ENCODE measurements around the gene MTNR1A. TPM values are rescaled to one million over a fixed set of nuclear protein-coding genes. Genes with fewer than 3 reads are reported as not detected.

Gene MTNR1A
- total RNA-seq, 1 donor from 2014 or later: not detected

DNA sequence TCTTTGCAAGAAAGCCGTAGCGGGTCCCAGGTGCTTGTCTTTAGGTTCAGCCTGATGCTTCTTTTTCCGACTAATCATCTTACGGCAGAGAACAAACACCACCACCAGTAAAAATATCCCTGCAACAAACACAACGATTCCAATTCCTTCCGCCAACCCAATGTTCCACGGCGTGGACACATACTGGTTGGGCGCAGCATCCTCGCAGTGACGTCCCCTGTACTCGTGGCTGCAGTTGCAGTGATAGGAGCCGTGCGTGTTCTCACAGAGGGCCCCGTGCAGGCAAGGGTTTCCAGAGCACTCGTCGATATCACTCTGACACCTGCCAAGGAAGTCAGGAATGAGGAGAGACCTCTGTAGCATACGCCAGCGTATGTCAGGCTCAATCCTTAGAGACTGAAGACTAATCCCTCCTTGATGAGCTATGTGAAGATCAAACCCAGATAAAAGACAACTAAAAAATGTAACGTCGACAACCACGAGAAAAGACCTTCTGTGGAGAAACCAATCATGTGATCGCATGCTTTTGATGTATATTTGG lies 41.6 kb upstream of the MTNR1A start:
- DNase-seq: no peak
- peaks cover 89% of the 10 kb centered on the region for H3K36me3 ChIP-seq

DNA sequence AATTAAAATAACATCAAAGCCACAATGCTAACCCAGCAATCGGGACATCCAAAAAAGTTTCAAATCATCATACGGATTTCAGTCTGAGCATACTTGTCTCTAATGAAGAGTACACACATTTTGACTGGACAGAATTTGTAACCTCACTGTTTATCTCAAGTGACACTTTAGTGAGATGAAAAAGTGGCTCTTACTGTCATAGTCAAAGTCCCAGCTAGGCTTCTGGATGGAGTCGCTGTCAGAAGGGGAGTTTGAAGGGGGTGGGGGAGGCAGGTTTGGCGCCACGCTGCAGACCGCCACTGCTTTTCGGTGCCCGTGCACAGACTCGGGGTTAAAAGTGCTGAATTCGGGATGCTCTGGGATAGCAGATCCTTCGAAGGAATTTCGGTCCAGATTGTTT lies 41.0 kb upstream of the MTNR1A start:
- no peak for DNase-seq
- H3K4me1 ChIP-seq: no peaks in the 10 kb centered on the region
- no peaks in the 10 kb centered on the region for H3K9me3 ChIP-seq (replicated peaks)
- no peak overlapping the region for H3K4me3 ChIP-seq
- peaks cover 88% of the 10 kb centered on the region for H3K36me3 ChIP-seq
- H3K27ac ChIP-seq (replicated peaks): no peak overlapping the region
- H3K27me3 ChIP-seq (ENCODE audit: low read depth): no peaks in the 10 kb centered on the region
- TF ChIP-seq, protein P1, sequence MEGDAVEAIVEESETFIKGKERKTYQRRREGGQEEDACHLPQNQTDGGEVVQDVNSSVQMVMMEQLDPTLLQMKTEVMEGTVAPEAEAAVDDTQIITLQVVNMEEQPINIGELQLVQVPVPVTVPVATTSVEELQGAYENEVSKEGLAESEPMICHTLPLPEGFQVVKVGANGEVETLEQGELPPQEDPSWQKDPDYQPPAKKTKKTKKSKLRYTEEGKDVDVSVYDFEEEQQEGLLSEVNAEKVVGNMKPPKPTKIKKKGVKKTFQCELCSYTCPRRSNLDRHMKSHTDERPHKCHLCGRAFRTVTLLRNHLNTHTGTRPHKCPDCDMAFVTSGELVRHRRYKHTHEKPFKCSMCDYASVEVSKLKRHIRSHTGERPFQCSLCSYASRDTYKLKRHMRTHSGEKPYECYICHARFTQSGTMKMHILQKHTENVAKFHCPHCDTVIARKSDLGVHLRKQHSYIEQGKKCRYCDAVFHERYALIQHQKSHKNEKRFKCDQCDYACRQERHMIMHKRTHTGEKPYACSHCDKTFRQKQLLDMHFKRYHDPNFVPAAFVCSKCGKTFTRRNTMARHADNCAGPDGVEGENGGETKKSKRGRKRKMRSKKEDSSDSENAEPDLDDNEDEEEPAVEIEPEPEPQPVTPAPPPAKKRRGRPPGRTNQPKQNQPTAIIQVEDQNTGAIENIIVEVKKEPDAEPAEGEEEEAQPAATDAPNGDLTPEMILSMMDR (IDR thresholded peaks at IDR 0.05; ENCODE audit: borderline replicate concordance): no peak
- intact Hi-C loops (cut with micrococcal nuclease): no loop called here

More for the DNA sequence above, 41.6 kb upstream of the MTNR1A start:
- no peaks in the 10 kb centered on the region for H3K9me3 ChIP-seq (replicated peaks)
- no peak overlapping the region for H3K4me3 ChIP-seq
- intact Hi-C loops (cut with micrococcal nuclease): no loop called here
- no peak overlapping the region for H3K27ac ChIP-seq (replicated peaks)
- TF ChIP-seq, protein P1 (IDR thresholded peaks at IDR 0.05; ENCODE audit: borderline replicate concordance): no peak
- H3K4me1 ChIP-seq: no peaks in the 10 kb centered on the region
- H3K27me3 ChIP-seq (ENCODE audit: low read depth): no peaks in the 10 kb centered on the region

DNA sequence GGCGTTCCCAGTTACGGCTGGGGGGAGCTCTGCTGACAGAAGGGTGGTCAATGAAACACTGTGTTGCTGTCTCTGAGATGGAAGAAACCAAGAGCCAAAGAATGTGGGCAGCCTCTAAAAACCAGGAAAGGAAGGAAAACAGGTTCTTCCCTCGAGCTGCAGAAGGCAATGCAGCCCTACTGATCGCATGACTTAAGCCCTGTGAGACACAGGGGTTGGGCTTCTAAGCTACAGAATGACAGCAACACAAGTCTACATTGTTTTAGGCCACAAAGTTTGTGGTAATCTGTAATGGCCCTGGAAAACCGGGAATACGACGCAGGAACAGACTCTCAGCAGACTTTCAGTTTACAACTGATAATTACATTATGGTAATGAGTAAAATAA lies 38.2 kb upstream of the MTNR1A start:
- Histone ChIP-seq H3K4me1 (no peaks in the 10 kb centered on the region), H3K9me3 (replicated peaks) (no peaks in the 10 kb centered on the region), H3K36me3 (peaks cover 68% of the 10 kb centered on the region), H3K27ac (replicated peaks) (no peak overlapping the region), H3K4me3 (no peak overlapping the region), H3K27me3 (ENCODE audit: low read depth) (no peaks in the 10 kb centered on the region)
- TF ChIP-seq, protein P1 (IDR thresholded peaks at IDR 0.05; ENCODE audit: borderline replicate concordance): no peak
- intact Hi-C loops (cut with micrococcal nuclease): no loop called here
- no peak for DNase-seq

DNA sequence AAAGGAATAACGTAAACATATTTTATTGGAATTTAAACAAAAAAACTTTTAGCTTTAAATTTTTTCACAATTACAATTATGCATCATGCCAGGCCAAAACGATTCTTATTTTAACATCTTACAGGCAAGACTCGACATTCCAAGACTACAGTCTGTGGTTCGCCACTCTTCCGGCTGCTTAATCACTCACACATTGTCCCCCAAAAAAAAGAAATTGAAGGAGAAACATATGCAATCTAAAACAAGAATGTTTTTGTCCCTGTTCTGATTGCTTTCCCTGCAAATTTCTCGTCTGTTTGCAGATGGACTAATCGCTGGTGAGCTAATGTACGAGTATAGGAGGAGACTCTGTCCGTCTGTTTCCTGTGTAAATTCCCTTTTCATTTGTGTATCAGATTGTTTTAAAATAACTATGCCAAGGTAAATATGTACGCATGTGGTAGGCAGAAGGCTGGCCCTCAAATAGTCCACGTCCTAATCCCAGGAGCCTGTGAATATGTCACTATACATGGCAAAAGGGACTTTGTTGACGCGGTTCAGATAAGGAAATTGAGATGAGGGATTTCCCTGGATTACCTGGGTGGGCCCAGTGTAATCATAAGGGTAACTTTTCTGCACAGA lies 37.7 kb upstream of the MTNR1A start:
- H3K27ac ChIP-seq (replicated peaks): no peak overlapping the region
- H3K27me3 ChIP-seq (ENCODE audit: low read depth): no peaks in the 10 kb centered on the region
- intact Hi-C loops (cut with micrococcal nuclease): no loop called here
- no peaks in the 10 kb centered on the region for H3K4me1 ChIP-seq
- TF ChIP-seq, protein P1 (IDR thresholded peaks at IDR 0.05; ENCODE audit: borderline replicate concordance): no peak
- H3K4me3 ChIP-seq: no peak overlapping the region
- no peaks in the 10 kb centered on the region for H3K9me3 ChIP-seq (replicated peaks)
- peaks cover 68% of the 10 kb centered on the region for H3K36me3 ChIP-seq
- no peak for DNase-seq

DNA sequence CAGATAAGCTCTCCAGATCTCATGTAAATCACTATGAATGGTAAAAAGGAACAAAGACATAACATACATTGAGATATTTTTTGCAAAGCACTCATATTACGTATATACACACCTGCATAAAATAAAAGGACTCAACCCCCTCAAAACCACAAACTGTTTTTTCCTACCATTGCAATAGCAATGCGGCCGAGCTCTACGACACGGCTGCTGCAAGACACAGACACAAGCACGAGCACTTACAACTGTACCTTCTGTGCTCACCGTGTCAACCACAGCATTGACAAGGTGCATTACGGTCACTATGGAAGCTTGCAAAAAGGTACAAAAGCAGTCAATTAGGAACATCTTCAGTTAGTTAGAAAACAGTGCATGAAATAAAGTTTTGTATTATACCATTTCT lies 37.1 kb upstream of the MTNR1A start:
- TF ChIP-seq, protein P1 (IDR thresholded peaks at IDR 0.05; ENCODE audit: borderline replicate concordance): no peak
- Histone ChIP-seq H3K4me1 (no peaks in the 10 kb centered on the region), H3K9me3 (replicated peaks) (no peaks in the 10 kb centered on the region), H3K4me3 (no peak overlapping the region), H3K36me3 (peaks cover 66% of the 10 kb centered on the region), H3K27me3 (ENCODE audit: low read depth) (no peaks in the 10 kb centered on the region), H3K27ac (replicated peaks) (no peak overlapping the region)
- no peak for DNase-seq
- intact Hi-C loops (cut with micrococcal nuclease): no loop called here

Data from left ventricle myocardium inferior (tissue), 1 donor.